Activated gamma-delta T cell treated with anti-CD3 and anti-CD28 coated beads, Interleukin-2, amount 50 U/mL, for 16 hours (primary cell): ENCODE measurements around the gene LMO1.

ENCODE experiments used
- DNase-seq: peaks from one replicate; pipeline ENCODE4 v3.0.0-alpha.2; 2020; ENCODE audit warnings: low read depth

Gene LMO1

GRCh38 chr11:8288166-8288772 is 24.6 kb upstream of the LMO1 start:
- no peak for DNase-seq

GRCh38 chr11:8287703-8288102 is 24.0 kb upstream of the LMO1 start:
- no peak for DNase-seq

GRCh38 chr11:8287297-8287696 is 23.6 kb upstream of the LMO1 start:
- DNase-seq, result no peak

- DNase-seq, result no peak
Measured at GRCh38 chr11:8286886-8287285, 23.2 kb upstream of the LMO1 start.

- no peak for DNase-seq
Measured at GRCh38 chr11:8285796-8286195, 22.1 kb upstream of the LMO1 start.

GRCh38 chr11:8285228-8285627 is 21.6 kb upstream of the LMO1 start:
- DNase-seq, result no peak

GRCh38 chr11:8283465-8284230 is 20.0 kb upstream of the LMO1 start:
- no peak for DNase-seq

- DNase-seq, result no peak
Measured at GRCh38 chr11:8283100-8283464, 19.4 kb upstream of the LMO1 start.

GRCh38 chr11:8282631-8283030 is 19.0 kb upstream of the LMO1 start:
- DNase-seq, result no peak

- DNase-seq, result no peak
Measured at GRCh38 chr11:8281266-8281665, 17.6 kb upstream of the LMO1 start.

GRCh38 chr11:8277691-8278090 is 14.0 kb upstream of the LMO1 start:
- no peak for DNase-seq

GRCh38 chr11:8276528-8276927 is 12.8 kb upstream of the LMO1 start:
- DNase-seq, result no peak

GRCh38 chr11:8273287-8273686 is 9.6 kb upstream of the LMO1 start:
- no peak for DNase-seq

GRCh38 chr11:8271106-8271886 is 7.6 kb upstream of the LMO1 start:
- DNase-seq, result no peak

- DNase-seq, result no peak
Measured at GRCh38 chr11:8269636-8270035, 6.0 kb upstream of the LMO1 start.

- no peak for DNase-seq
Measured at GRCh38 chr11:8268530-8269400, 5.1 kb upstream of the LMO1 start.

- DNase-seq, result no peak
Measured at GRCh38 chr11:8267831-8268529, 4.3 kb upstream of the LMO1 start.

GRCh38 chr11:8267280-8267679 is 3.6 kb upstream of the LMO1 start:
- DNase-seq, result no peak

GRCh38 chr11:8266246-8267241 is 2.9 kb upstream of the LMO1 start:
- DNase-seq, result no peak

- no peak for DNase-seq
Measured at GRCh38 chr11:8265681-8266241, 2.1 kb upstream of the LMO1 start.
